ENCODE measurements around the gene CYP2W1. TPM values are rescaled to one million over a fixed set of nuclear protein-coding genes. Genes with fewer than 3 reads are reported as not detected.

Gene CYP2W1
- total and polyA plus RNA-seq, 8 donors = 6.2 to 16.9 (median 9.0) TPM; not detected in 2

DNA sequence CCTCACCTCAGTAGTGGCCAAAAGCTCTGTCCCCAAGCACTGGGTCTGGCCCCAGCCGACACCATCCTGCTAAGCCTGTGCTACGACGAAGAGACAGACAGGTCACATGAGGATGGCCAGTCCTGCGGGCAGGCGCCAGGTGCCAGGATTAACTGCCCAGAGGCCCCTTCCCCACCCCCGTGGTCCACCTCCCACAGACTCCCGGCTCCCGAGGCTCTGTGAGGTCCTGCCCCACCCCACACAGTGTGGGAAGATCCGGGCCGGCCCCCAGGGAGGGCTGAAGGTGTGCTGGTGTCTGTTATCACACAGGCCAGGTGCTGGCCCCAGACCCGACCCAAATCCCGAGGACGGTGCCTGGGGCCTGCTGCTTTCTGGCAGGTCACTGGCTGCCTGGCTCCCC is 27.2 kb downstream of the CYP2W1 start:
- DNase-seq = no peak
- Histone ChIP-seq H3K36me3 (peaks cover 0 to 29% of the 10 kb centered on the region in 2 donors), H3K27ac (no peak overlapping the region), H3K9me3 (no peaks in the 10 kb centered on the region), H3K27me3 (no peaks in the 10 kb centered on the region), H3K4me3 (no peak overlapping the region), H3K4me1 (no peaks in the 10 kb centered on the region)
- TF ChIP-seq, protein P1, sequence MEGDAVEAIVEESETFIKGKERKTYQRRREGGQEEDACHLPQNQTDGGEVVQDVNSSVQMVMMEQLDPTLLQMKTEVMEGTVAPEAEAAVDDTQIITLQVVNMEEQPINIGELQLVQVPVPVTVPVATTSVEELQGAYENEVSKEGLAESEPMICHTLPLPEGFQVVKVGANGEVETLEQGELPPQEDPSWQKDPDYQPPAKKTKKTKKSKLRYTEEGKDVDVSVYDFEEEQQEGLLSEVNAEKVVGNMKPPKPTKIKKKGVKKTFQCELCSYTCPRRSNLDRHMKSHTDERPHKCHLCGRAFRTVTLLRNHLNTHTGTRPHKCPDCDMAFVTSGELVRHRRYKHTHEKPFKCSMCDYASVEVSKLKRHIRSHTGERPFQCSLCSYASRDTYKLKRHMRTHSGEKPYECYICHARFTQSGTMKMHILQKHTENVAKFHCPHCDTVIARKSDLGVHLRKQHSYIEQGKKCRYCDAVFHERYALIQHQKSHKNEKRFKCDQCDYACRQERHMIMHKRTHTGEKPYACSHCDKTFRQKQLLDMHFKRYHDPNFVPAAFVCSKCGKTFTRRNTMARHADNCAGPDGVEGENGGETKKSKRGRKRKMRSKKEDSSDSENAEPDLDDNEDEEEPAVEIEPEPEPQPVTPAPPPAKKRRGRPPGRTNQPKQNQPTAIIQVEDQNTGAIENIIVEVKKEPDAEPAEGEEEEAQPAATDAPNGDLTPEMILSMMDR (IDR thresholded peaks at IDR 0.05) = no peak
- no peak for ATAC-seq
- intact Hi-C loops (cut with DNase I) = no loop called here

DNA sequence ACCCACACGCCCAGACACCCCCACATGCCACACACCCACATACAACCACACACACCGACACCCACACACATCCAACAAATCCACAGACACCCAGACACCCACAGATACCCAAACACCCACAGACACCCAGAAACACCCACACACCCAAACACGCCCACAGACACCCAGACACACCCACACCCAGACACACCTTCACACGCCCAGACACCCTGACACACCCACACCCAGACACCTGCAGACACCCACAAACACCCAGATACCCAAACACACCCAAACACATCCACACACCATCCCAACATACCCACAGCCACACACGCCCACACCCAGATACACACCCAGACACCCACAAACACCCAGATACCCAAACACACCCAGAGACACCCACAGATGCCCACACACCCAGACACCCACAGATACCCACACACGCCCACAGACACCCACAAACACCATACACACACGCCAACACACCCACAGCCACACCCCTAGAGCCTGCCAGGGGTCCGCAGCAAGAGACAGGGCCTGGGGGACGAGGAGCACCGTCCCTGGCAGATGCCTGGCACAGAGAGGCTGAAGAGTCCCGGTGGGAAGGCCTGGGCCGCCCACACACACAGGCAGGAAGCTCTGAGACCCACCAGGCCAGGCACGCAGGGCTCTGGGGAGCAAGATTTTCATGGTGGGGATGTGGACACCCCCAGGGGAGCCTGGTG is 28.5 kb downstream of the CYP2W1 start:
- Histone ChIP-seq H3K4me3 (no peak overlapping the region), H3K9me3 (no peaks in the 10 kb centered on the region), H3K27ac (no peak overlapping the region), H3K27me3 (no peaks in the 10 kb centered on the region), H3K36me3 (peaks cover 0 to 29% of the 10 kb centered on the region in 2 donors), H3K4me1 (no peaks in the 10 kb centered on the region)
- ATAC-seq = no peak
- DNase-seq = no peak
- TF ChIP-seq, protein P1 (IDR thresholded peaks at IDR 0.05) = no peak
- intact Hi-C loops (cut with DNase I) = no loop called here

DNA sequence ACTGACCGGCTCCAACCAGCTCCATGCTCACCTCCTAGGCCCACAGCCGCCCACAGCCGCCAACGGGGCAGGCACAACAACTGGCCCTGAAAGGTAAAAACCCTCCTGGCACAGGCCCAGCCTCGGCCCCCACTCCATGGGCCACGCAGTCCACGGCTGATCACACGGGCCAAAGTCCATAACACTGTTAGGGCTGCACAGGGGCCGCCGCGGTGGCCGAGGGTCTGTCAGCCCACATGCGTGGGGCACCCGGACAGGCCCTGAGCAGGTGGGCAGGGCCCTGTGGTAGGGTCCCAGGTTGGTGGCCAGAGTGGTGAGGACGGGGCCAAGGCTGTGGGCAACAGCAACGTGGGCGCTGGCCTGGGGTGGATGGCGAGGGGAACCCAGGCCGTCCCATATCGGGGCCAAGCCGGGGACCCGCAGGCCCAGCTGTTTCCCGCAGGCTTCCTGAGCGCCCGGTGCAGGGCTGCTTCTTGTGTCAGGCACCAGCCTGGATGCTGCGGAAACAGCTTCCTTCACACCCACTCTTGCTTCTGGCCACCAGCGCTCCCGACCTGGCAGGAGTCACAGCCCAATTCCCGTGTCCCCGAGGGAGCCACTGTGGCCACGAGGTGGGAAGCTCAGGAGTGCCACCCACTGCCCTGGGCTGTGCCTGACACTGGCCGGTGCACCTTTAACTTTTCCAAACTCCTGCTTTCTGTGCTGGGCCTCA is 29.2 kb downstream of the CYP2W1 start:
- intact Hi-C loops (cut with DNase I) = no loop called here
- H3K4me1 ChIP-seq = no peaks in the 10 kb centered on the region
- H3K27me3 ChIP-seq = no peaks in the 10 kb centered on the region
- no peak overlapping the region for H3K27ac ChIP-seq
- peaks cover 0 to 24% of the 10 kb centered on the region in 2 donors for H3K36me3 ChIP-seq
- DNase-seq = no peak
- TF ChIP-seq, protein P1 (IDR thresholded peaks at IDR 0.05) = no peak
- H3K4me3 ChIP-seq = no peak overlapping the region
- H3K9me3 ChIP-seq = no peaks in the 10 kb centered on the region
- ATAC-seq = no peak

DNA sequence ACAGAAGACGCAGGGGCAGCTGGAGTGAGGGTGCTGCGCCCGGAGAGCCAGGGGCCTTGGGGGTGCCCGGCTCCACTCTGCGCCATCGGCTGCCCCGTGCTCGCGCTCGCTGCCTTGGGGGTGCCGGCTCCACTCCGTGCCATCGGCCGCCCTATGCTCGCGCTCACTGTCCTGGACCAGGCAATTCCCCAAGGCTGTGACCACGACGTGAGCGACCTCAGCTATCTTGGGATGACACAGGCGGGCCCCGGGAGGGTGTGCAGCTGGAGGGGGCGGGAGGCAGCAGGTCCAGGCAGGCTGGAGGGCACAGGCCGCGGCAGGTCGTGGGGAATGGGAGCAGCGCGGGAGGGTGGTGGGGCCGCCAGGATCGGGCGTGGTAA is 29.7 kb downstream of the CYP2W1 start:
- H3K4me3 ChIP-seq = no peak overlapping the region
- TF ChIP-seq, protein P1 (IDR thresholded peaks at IDR 0.05) = no peak
- no peak for DNase-seq
- H3K9me3 ChIP-seq = no peaks in the 10 kb centered on the region
- no peak overlapping the region for H3K27ac ChIP-seq
- peaks cover 0 to 18% of the 10 kb centered on the region in 2 donors for H3K36me3 ChIP-seq
- ATAC-seq = no peak
- no peaks in the 10 kb centered on the region for H3K27me3 ChIP-seq
- intact Hi-C loops (cut with DNase I) = no loop called here
- no peaks in the 10 kb centered on the region for H3K4me1 ChIP-seq

DNA sequence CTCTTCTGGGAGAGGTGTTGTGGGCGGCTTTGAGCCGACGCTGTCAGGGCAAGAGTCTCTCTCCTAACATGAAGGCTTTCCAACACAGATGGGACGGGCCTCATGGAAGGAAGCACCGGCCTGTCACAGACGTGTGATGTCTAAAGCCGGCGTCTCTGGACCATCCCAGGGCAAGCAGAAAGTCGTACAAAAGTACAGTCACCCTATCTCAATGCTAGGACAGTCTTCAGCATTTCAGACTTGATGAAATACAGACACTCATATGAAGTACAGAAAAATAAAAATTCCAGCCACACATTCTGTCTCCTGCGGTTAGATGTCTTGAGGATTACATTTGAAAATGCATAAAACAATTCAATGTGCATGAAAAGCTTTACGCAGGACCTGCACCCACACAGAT is 30.6 kb downstream of the CYP2W1 start:
- H3K4me1 ChIP-seq = no peaks in the 10 kb centered on the region
- intact Hi-C loops (cut with DNase I) = no loop called here
- DNase-seq (no peak), ATAC-seq (no peak)
- peaks cover 0 to 14% of the 10 kb centered on the region in 2 donors for H3K36me3 ChIP-seq
- H3K27ac ChIP-seq = no peak overlapping the region
- no peaks in the 10 kb centered on the region for H3K27me3 ChIP-seq
- TF ChIP-seq, protein P1 (IDR thresholded peaks at IDR 0.05) = no peak
- H3K4me3 ChIP-seq = no peak overlapping the region
- H3K9me3 ChIP-seq = no peaks in the 10 kb centered on the region

All from left lung (tissue), 10 donors.